Gastroesophageal sphincter (tissue), 3 donors: ENCODE measurements around the gene KIAA1191.

Source experiments
- CTCF ChIP-seq, 4 experiments: fragments of 200-600 bp in 2 of 4; fragments of 450-650 bp in 2 of 4; sonication (generic) in 1 of 4; IDR thresholded peaks; one replicate each; pipeline ENCODE4 v1.5.1; 2017 to 2019; ENCODE audit warnings: antibody characterized with exemption in 4 of 4, mild to moderate bottlenecking in 2 of 4, moderate library complexity in 2 of 4
- EP300 ChIP-seq: sonication (generic); formaldehyde crosslinking; IDR thresholded peaks from one replicate; pipeline ENCODE4 v1.6.1; 2017; ENCODE audit warnings: antibody characterized with exemption, mild to moderate bottlenecking
- POLR2A ChIP-seq, 2 donors: fragments of 450-650 bp; IDR thresholded peaks; one replicate each; pipeline ENCODE4 v1.6.1; 2017; ENCODE audit warnings: antibody characterized with exemption in 2 of 2, mild to moderate bottlenecking in 2 of 2, moderate library complexity in 1 of 2
- POLR2AphosphoS5 ChIP-seq: sonication (generic); formaldehyde crosslinking; IDR thresholded peaks from one replicate; pipeline ENCODE4 v1.6.1; 2017; ENCODE audit warnings: antibody characterized with exemption

- TF ChIP-seq CTCF (IDR thresholded peaks at IDR 0.05) (no peak), POLR2AphosphoS5 (no peak), POLR2A (IDR thresholded peaks at IDR 0.05) (no peak), EP300 (no peak)
Measured at GRCh38 chr5:176342158-176342483, 19.4 kb downstream of the KIAA1191 start.
